GM12892 (cell line): ENCODE measurements around the gene FAM236C.
"Not testable (repeated sequence)": the region's sequence is repeated elsewhere in the genome, so short reads cannot be mapped to it uniquely, and the experiment has no call there.

Experiments
- POLR2A ChIP-seq: IDR thresholded peaks from 2 replicates; pipeline ENCODE4 v1.6.1; 2011; ENCODE audit warnings: low read depth, low read length, control low read depth
- POLR2AphosphoS5 ChIP-seq: IDR thresholded peaks from 2 replicates; pipeline ENCODE4 v1.6.1; 2011; ENCODE audit warnings: low read depth, low read length, control low read depth
- TAF1 ChIP-seq: IDR thresholded peaks from 2 replicates; pipeline ENCODE4 v1.6.1; 2011; ENCODE audit warnings: low read depth, mild to moderate bottlenecking, control low read depth, low read length, borderline replicate concordance

- not testable (repeated sequence) for TF ChIP-seq POLR2A, POLR2AphosphoS5, TAF1
Observed at GRCh38 chrX:72916096-72916495, 3.7 kb downstream of the FAM236C start.
